GDM1 (cell line): ENCODE measurements around the gene SLC6A18.

Source experiments
- DNase-seq: peaks from one replicate; lab custom pipeline; 2025; lab: John Stamatoyannopoulos, UW

Gene SLC6A18

GRCh38 chr5:1232780-1233179, 7.6 kb downstream of the SLC6A18 start:
- no peak for DNase-seq

GRCh38 chr5:1235379-1235778, 10.2 kb downstream of the SLC6A18 start:
- no peak for DNase-seq

- no peak for DNase-seq
Measured at GRCh38 chr5:1235838-1236237, 10.7 kb downstream of the SLC6A18 start.

GRCh38 chr5:1239505-1240251, 14.5 kb downstream of the SLC6A18 start:
- no peak for DNase-seq

- DNase-seq = no peak
Measured at GRCh38 chr5:1240496-1241260, 15.5 kb downstream of the SLC6A18 start.

- DNase-seq = no peak
Measured at GRCh38 chr5:1241509-1242080, 16.4 kb downstream of the SLC6A18 start.

GRCh38 chr5:1242733-1243486, 17.7 kb downstream of the SLC6A18 start:
- no peak for DNase-seq

- no peak for DNase-seq
Measured at GRCh38 chr5:1243487-1244130, 18.4 kb downstream of the SLC6A18 start.

- DNase-seq = no peak
Measured at GRCh38 chr5:1244255-1244654, 19.1 kb downstream of the SLC6A18 start.

- no peak for DNase-seq
Measured at GRCh38 chr5:1244976-1245375, 19.8 kb downstream of the SLC6A18 start.

- no peak for DNase-seq
Measured at GRCh38 chr5:1245905-1246576, 20.9 kb downstream of the SLC6A18 start.

GRCh38 chr5:1246711-1247431, 21.7 kb downstream of the SLC6A18 start:
- DNase-seq = no peak

GRCh38 chr5:1247811-1248210, 22.6 kb downstream of the SLC6A18 start:
- DNase-seq = no peak

GRCh38 chr5:1249366-1250280, 24.4 kb downstream of the SLC6A18 start:
- no peak for DNase-seq

GRCh38 chr5:1251678-1252580, 26.7 kb downstream of the SLC6A18 start:
- DNase-seq = no peak

GRCh38 chr5:1252681-1253080, 27.5 kb downstream of the SLC6A18 start:
- no peak for DNase-seq

- DNase-seq = no peak
Measured at GRCh38 chr5:1253456-1254105, 28.4 kb downstream of the SLC6A18 start.

GRCh38 chr5:1254196-1254595, 29.0 kb downstream of the SLC6A18 start:
- DNase-seq = no peak
